Fibroblast of lung (primary cell): ENCODE data around the gene STAM.
A peak's percentile ranks its signal among the peaks of the same experiment; 100 is the strongest.

Experiments used
- CTCF ChIP-seq, 2 donors: IDR thresholded peaks in 1 of 2; conservative IDR thresholded peaks in 1 of 2; 1 replicate in 1 of 2; 2 replicates in 1 of 2; pipeline ENCODE4 v1.5.1; 2011 to 2012; ENCODE audit warnings: low read length in 2 of 2, control low read depth in 1 of 2, inconsistent platforms in 1 of 2, low read depth in 1 of 2, mild to moderate bottlenecking in 1 of 2
- EZH2 ChIP-seq: IDR thresholded peaks from 2 replicates; pipeline ENCODE4 v1.5.1; 2012; ENCODE audit warnings: low read length, control low read depth, mild to moderate bottlenecking; ENCODE audit errors: missing control alignments

GRCh38 chr10:17617031-17617911, 26.7 kb upstream of the STAM start, which contains the start of gene HACD1:
- no peak for TF ChIP-seq EZH2
- TF ChIP-seq CTCF (conservative IDR thresholded peaks at IDR 0.05 in 1 of 2, IDR thresholded peaks at IDR 0.05 in 1 of 2; ENCODE audit: low read depth in 1 of 2, low read length in 2 of 2) = peak in 1 of 2 donors; percentile 23
